Adipocyte (in vitro differentiated cells): ENCODE results near the gene FAM227B.

Experiments
- DNase-seq: peaks from one replicate; pipeline ENCODE4 v3.0.0-alpha.2; 2015; ENCODE audit warnings: low read depth
- H3K27me3 ChIP-seq: replicated peaks from 2 replicates; pipeline ENCODE4 v1.7.0; 2013; ENCODE audit warnings: mild to moderate bottlenecking, low read length, moderate library complexity; ENCODE audit not compliant: control insufficient read depth, insufficient read depth
- H3K36me3 ChIP-seq: 2 replicates; pipeline ENCODE4 v1.7.0; 2013; ENCODE audit warnings: low read length, mild to moderate bottlenecking, moderate library complexity; ENCODE audit not compliant: control insufficient read depth, insufficient read depth, severe bottlenecking
- H3K4me1 ChIP-seq: 2 replicates; pipeline ENCODE4 v1.7.0; 2013; ENCODE audit warnings: mild to moderate bottlenecking, low read length, moderate library complexity; ENCODE audit not compliant: control insufficient read depth, insufficient read depth
- H3K4me3 ChIP-seq: 2 replicates; pipeline ENCODE4 v1.7.0; 2013; ENCODE audit warnings: mild to moderate bottlenecking, low read length, moderate library complexity
- H3K9ac ChIP-seq: 2 replicates; pipeline ENCODE4 v1.7.0; 2013; ENCODE audit warnings: mild to moderate bottlenecking, low read length, moderate library complexity
- H3K9me3 ChIP-seq: 2 replicates; pipeline ENCODE4 v1.7.0; 2013; ENCODE audit warnings: mild to moderate bottlenecking, low read length, moderate library complexity; ENCODE audit not compliant: control insufficient read depth

Gene FAM227B

GRCh38 chr15:49466119-49466518 is 154.5 kb downstream of the FAM227B start:
- H3K36me3 ChIP-seq = peaks cover 30% of the 10 kb centered on the region
- H3K27me3 ChIP-seq = no peaks in the 10 kb centered on the region
- H3K9ac ChIP-seq = peak overlapping the region; percentile 86
- peaks cover 93% of the 10 kb centered on the region for H3K4me1 ChIP-seq
- peak overlapping the region; percentile 73 for H3K4me3 ChIP-seq
- no peak for DNase-seq
- no peaks in the 10 kb centered on the region for H3K9me3 ChIP-seq

GRCh38 chr15:49464522-49464921 is 156.1 kb downstream of the FAM227B start:
- Histone ChIP-seq H3K4me3 (peak overlapping the region; percentile 45), H3K9me3 (no peaks in the 10 kb centered on the region), H3K9ac (peak overlapping the region; percentile 75), H3K4me1 (peaks cover 97% of the 10 kb centered on the region), H3K36me3 (peaks cover 26% of the 10 kb centered on the region), H3K27me3 (no peaks in the 10 kb centered on the region)
- DNase-seq = no peak

- Histone ChIP-seq H3K4me3 (peak overlapping the region; percentile 22), H3K9ac (peak overlapping the region; percentile 75), H3K4me1 (peaks cover 97% of the 10 kb centered on the region), H3K36me3 (peaks cover 27% of the 10 kb centered on the region), H3K9me3 (no peaks in the 10 kb centered on the region), H3K27me3 (no peaks in the 10 kb centered on the region)
- peak; percentile 68 for DNase-seq
Measured at GRCh38 chr15:49462232-49462844, 158.3 kb downstream of the FAM227B start.

GRCh38 chr15:49460411-49460941 is 160.1 kb downstream of the FAM227B start:
- H3K9me3 ChIP-seq = no peaks in the 10 kb centered on the region
- H3K4me3 ChIP-seq = peak overlapping the region; percentile 37
- H3K27me3 ChIP-seq = no peaks in the 10 kb centered on the region
- H3K4me1 ChIP-seq = peaks cover 96% of the 10 kb centered on the region
- peak; percentile 71 for DNase-seq
- H3K9ac ChIP-seq = peak overlapping the region; percentile 75
- peaks cover 27% of the 10 kb centered on the region for H3K36me3 ChIP-seq

- H3K27me3 ChIP-seq = no peaks in the 10 kb centered on the region
- H3K36me3 ChIP-seq = peaks cover 31% of the 10 kb centered on the region
- H3K9me3 ChIP-seq = no peaks in the 10 kb centered on the region
- peak overlapping the region; percentile 69 for H3K9ac ChIP-seq
- H3K4me3 ChIP-seq = peak overlapping the region; percentile 38
- peak; percentile 50 for DNase-seq
- H3K4me1 ChIP-seq = peaks cover 82% of the 10 kb centered on the region
Measured at GRCh38 chr15:49458145-49458544, 162.5 kb downstream of the FAM227B start.

- Histone ChIP-seq H3K36me3 (peaks cover 28% of the 10 kb centered on the region), H3K9ac (peak overlapping the region; percentile 2), H3K9me3 (no peaks in the 10 kb centered on the region), H3K4me3 (no peak overlapping the region), H3K4me1 (peaks cover 73% of the 10 kb centered on the region), H3K27me3 (no peaks in the 10 kb centered on the region)
- peak; percentile 35 for DNase-seq
Measured at GRCh38 chr15:49456166-49456565, 164.5 kb downstream of the FAM227B start.

- H3K27me3 ChIP-seq = no peaks in the 10 kb centered on the region
- peaks cover 65% of the 10 kb centered on the region for H3K4me1 ChIP-seq
- H3K4me3 ChIP-seq = no peak overlapping the region
- no peak overlapping the region for H3K9ac ChIP-seq
- H3K9me3 ChIP-seq = no peaks in the 10 kb centered on the region
- peaks cover 16% of the 10 kb centered on the region for H3K36me3 ChIP-seq
- no peak for DNase-seq
Measured at GRCh38 chr15:49452595-49452994, 168.0 kb downstream of the FAM227B start.

- Histone ChIP-seq H3K4me3 (peak overlapping the region; percentile 37), H3K27me3 (no peaks in the 10 kb centered on the region), H3K36me3 (peaks cover 44% of the 10 kb centered on the region), H3K9ac (peak overlapping the region; percentile 19), H3K9me3 (no peaks in the 10 kb centered on the region), H3K4me1 (peaks cover 97% of the 10 kb centered on the region)
- DNase-seq = no peak
Measured at GRCh38 chr15:49441816-49442215, 178.8 kb downstream of the FAM227B start.

GRCh38 chr15:49441356-49441755 is 179.3 kb downstream of the FAM227B start:
- Histone ChIP-seq H3K36me3 (peaks cover 43% of the 10 kb centered on the region), H3K27me3 (no peaks in the 10 kb centered on the region), H3K9me3 (no peaks in the 10 kb centered on the region), H3K4me3 (peak overlapping the region; percentile 49), H3K9ac (peak overlapping the region; percentile 19), H3K4me1 (peaks cover 97% of the 10 kb centered on the region)
- DNase-seq = no peak

GRCh38 chr15:49439678-49440395 is 180.8 kb downstream of the FAM227B start:
- Histone ChIP-seq H3K27me3 (no peaks in the 10 kb centered on the region), H3K4me3 (peak overlapping the region; percentile 49), H3K4me1 (peaks cover 97% of the 10 kb centered on the region), H3K9me3 (no peaks in the 10 kb centered on the region), H3K36me3 (peaks cover 40% of the 10 kb centered on the region), H3K9ac (peak overlapping the region; percentile 33)
- no peak for DNase-seq

- Histone ChIP-seq H3K9ac (peak overlapping the region; percentile 33), H3K36me3 (peaks cover 39% of the 10 kb centered on the region), H3K4me1 (peaks cover 94% of the 10 kb centered on the region), H3K9me3 (no peaks in the 10 kb centered on the region), H3K4me3 (peak overlapping the region; percentile 49), H3K27me3 (no peaks in the 10 kb centered on the region)
- no peak for DNase-seq
Measured at GRCh38 chr15:49438962-49439631, 181.5 kb downstream of the FAM227B start.
